Muscle of back (tissue), 13 donors: ENCODE measurements around the gene UMODL1. TPM values are rescaled to one million over a fixed set of nuclear protein-coding genes. Genes with fewer than 3 reads are reported as not detected.

Experiments
- DNase-seq, 3 donors: peaks; one replicate each; pipeline versions ENCODE4 v3.0.0 to v3.0.0-alpha.2; 2013
- long read RNA-seq, 9 donors: transcript quantifications; one replicate each; lab custom pipeline, GENCODE V29; 2026
- polyA plus RNA-seq, 10 donors: library from polyadenylated mRNA; unstranded; fragments of 120-200 nt; gene quantifications; one replicate each; pipeline ENCODE4 v1.2.1, GENCODE V29; 2013; ENCODE audit not compliant: insufficient read length in 10 of 10

UMODL1 gene, protein sequence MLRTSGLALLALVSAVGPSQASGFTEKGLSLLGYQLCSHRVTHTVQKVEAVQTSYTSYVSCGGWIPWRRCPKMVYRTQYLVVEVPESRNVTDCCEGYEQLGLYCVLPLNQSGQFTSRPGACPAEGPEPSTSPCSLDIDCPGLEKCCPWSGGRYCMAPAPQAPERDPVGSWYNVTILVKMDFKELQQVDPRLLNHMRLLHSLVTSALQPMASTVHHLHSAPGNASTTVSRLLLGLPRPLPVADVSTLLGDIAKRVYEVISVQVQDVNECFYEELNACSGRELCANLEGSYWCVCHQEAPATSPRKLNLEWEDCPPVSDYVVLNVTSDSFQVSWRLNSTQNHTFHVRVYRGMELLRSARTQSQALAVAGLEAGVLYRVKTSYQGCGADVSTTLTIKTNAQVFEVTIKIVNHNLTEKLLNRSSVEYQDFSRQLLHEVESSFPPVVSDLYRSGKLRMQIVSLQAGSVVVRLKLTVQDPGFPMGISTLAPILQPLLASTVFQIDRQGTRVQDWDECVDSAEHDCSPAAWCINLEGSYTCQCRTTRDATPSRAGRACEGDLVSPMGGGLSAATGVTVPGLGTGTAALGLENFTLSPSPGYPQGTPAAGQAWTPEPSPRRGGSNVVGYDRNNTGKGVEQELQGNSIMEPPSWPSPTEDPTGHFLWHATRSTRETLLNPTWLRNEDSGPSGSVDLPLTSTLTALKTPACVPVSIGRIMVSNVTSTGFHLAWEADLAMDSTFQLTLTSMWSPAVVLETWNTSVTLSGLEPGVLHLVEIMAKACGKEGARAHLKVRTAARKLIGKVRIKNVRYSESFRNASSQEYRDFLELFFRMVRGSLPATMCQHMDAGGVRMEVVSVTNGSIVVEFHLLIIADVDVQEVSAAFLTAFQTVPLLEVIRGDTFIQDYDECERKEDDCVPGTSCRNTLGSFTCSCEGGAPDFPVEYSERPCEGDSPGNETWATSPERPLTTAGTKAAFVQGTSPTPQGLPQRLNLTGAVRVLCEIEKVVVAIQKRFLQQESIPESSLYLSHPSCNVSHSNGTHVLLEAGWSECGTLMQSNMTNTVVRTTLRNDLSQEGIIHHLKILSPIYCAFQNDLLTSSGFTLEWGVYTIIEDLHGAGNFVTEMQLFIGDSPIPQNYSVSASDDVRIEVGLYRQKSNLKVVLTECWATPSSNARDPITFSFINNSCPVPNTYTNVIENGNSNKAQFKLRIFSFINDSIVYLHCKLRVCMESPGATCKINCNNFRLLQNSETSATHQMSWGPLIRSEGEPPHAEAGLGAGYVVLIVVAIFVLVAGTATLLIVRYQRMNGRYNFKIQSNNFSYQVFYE
- under 1 TPM in 1 of 10 donors, not detected in 9; 0.04 TPM for polyA plus RNA-seq
- long read RNA-seq, donor 1, result 0 reads
- long read RNA-seq, donor 2, result 0 reads
- long read RNA-seq, donor 3, result 0 reads
- long read RNA-seq, donor 4, result 0 reads
- long read RNA-seq, donor 5, result 0 reads
- long read RNA-seq, donor 6, result 0 reads
- long read RNA-seq, donor 7, result 0 reads
- long read RNA-seq, donor 8, result 0 reads
- long read RNA-seq, donor 9, result 0 reads

DNA sequence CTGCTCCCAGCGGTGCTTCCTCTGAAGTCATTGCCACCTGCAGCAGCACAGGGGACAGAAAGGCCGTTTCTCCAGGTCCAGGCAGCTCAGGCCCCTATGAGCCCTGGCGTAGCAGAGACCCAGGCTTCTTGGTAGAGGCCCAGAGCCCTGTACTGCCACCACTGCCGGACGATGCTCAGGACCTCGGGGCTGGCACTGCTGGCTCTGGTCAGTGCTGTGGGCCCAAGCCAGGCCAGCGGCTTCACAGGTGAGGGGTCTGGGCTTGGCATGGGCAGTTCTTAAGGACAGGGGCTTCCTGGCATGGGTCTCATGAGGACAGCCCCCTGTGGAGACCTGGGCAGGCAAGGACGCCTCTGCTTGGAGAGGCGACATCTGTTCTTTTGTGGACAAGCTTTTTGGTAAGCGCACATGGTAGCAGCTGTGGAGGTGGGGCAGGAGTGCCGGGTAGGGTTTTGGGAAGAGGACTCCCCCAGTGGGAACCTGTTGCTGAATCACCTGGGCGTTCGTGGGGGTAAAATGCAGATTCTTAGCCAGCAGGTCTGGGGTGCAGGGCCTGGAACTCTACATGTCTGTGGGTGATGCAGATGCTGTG is at the start of gene UMODL1:
Gene UMODL1, plus strand, starts transcription at position 172 of the 592 bp plus-strand sequence. Its CDS starts 0 bp downstream, at position 172.
- no peak for DNase-seq

GRCh38 chr21:42021371-42022090 is 49.6 kb upstream of the UMODL1 start:
- DNase-seq, result no peak

DNA sequence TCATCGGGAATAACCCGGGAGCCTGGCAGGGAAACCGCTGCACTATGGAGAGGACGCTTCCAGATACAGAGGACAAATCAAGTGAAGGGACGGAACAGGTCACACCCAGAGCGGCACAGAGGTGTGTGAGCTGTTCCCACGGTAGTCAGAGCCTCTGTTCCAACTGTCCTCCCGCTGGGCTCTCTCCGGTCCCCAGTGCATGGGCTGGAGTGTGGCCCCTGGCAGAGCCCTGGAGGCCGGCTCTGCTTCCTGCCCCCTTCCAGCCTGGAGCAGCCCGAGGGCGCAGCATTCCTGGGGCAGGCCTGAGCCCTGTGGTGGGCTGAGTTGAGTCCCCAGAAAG is 49.1 kb upstream of the UMODL1 start:
- DNase-seq, result no peak

GRCh38 chr21:42022906-42023305 is 48.2 kb upstream of the UMODL1 start:
- DNase-seq, result no peak

DNA sequence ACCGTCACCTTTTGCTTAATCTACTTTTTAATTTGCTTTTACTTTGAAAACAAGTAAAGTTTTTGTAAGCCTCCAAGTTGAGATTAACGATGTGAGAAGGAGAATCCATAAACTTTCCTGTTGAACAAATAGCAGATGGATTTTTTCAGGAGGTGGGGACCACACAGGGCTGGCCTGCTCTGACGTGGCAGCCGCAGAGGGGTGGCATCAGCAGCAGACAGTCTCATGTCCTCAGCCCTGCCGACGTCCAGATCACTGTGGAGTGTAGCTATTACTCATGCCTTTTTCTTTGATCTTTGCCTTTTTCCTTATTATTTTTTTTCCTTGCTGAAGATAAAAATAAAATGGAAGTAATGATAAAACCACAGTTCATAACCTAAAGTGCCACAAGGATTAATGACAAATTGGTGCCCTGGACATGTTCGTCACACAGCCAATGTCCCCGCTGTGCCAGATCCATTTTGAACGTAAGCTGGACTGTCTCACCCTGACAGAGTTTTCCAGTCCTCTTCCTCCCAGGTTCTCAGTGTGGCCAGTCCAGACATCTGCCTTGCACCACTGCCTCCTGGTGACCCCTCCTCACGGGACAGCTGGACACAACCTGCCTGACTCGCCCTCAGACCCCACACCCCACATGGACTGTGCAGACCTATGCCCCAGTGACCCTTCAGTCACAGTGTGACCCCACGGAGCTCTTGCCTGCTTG is 45.6 kb upstream of the UMODL1 start:
- DNase-seq, result no peak

- DNase-seq, result peak in 1 of 3 donors; percentile 57
Observed at GRCh38 chr21:42026082-42026435, 45.1 kb upstream of the UMODL1 start.

- DNase-seq, result no peak
Observed at GRCh38 chr21:42027085-42027821, 43.9 kb upstream of the UMODL1 start.

- DNase-seq, result peak in 2 of 3 donors; percentile 42 to 67
Observed at GRCh38 chr21:42027822-42028765, 43.0 kb upstream of the UMODL1 start.

- DNase-seq, result no peak
Observed at GRCh38 chr21:42028766-42029425, 42.2 kb upstream of the UMODL1 start.

- no peak for DNase-seq
Observed at GRCh38 chr21:42030311-42030710, 40.8 kb upstream of the UMODL1 start.

DNA sequence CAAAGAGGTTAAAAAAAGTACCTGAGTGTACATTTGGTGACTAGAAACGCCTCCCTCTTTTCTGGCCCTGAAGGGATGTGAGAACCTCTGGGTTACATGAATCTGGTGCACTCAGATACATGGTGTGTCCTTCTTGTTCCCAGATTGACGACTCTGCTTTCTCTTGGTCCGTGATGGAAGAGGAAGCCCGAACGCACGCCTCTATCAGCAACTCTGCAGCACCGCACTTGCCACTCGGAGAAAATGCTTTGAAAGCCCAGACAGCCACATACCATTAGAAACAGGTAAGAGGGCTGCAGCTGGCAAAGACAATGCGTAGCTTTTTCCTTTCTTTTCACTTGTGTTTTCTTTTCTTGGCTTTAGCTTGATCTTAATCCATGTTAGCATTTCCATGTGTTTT is 39.9 kb upstream of the UMODL1 start:
- DNase-seq, result no peak

- no peak for DNase-seq
Observed at GRCh38 chr21:42031816-42032215, 39.3 kb upstream of the UMODL1 start.

- DNase-seq, result no peak
Observed at GRCh38 chr21:42032266-42032665, 38.9 kb upstream of the UMODL1 start.

DNA sequence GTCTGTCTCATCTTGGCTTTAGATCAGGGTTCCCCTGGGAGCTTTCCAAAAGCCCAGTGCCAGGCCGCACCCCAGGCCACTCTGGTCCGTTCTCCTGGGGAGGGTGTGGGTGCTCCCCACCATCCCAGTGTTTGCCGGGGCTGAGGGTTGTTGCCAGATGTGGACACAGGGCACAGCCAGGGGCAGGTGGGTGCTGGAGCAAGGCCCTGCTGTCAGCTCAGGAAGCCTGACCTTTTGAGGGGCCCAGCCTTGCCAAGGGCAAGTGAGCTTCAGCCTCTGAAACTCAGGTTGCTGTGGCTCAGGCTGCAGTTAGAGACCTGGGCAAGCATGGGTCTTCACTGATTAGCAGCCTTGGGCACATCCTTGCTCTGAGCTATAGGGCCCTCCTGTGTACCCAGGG is 38.1 kb upstream of the UMODL1 start:
- DNase-seq, result no peak

DNA sequence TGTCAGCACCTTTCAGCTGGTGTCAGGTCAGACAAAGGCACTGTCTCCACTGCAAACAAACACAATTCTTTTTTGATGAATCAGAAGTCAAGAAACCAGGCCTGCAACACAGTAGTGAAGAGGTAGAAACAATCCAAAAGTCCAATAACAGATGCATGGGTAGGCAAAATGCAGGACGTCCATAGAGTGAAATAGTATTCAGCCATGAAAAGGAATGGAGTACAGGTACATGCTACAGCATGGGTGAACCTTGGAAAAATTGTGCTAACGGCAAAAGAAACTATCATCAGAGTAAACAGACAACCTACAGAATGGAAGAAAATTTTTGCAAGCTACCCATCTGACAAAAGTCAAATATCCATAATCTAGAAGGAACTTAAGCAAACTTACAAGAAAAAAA is 34.8 kb upstream of the UMODL1 start:
- DNase-seq, result no peak

DNA sequence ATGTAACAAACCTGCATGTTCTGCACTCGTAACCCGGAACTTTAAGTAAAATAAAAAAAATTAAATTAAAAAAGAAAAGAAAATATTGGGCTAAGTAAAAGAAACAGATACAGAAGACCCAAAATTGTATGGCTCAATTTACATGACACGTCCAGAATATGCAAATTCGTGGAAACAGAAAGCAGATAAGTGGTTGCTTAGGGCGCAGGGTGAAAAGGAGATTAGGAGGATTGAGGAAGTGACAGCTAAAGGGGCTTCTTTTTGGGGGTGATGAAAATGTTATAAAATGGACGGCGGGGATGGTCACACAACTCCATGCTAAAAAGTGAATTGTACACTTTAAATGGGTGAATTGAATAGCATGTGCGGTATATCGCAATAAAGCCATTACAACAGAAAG is 33.6 kb upstream of the UMODL1 start:
- DNase-seq, result no peak

DNA sequence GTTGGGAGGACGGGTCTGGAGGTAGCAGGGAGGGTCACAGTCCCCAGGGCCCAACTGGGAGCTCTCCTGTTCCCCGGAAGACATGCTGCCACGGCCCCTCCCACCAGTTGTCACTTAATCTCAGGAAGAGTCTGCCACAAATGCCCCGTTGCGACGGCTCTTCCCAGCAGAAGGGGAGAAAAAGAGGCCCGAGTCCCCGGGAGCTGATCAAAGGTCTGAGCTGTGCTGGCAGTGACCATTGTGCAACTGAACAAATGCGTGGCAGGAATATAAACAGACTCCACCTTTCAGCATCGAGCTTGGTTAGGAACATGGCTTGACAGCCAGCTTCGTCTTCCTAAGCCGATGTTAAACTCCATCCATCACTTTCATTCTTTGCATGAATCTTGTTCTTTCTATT is 33.2 kb upstream of the UMODL1 start:
- DNase-seq, result no peak
